Measurements from ENCODE around the gene CAMKMT.

- TF ChIP-seq CTCF (IDR thresholded peaks at IDR 0.05) (no peak), POLR2A (IDR thresholded peaks at IDR 0.05) (no peak), POLR2AphosphoS5 (IDR thresholded peaks at IDR 0.05) (no peak), EP300 (IDR thresholded peaks at IDR 0.05) (no peak)
Measured at GRCh38 chr2:44747794-44748193, 386.0 kb downstream of the CAMKMT start.
